Measurements from ENCODE around the gene PTBP3.

DNA sequence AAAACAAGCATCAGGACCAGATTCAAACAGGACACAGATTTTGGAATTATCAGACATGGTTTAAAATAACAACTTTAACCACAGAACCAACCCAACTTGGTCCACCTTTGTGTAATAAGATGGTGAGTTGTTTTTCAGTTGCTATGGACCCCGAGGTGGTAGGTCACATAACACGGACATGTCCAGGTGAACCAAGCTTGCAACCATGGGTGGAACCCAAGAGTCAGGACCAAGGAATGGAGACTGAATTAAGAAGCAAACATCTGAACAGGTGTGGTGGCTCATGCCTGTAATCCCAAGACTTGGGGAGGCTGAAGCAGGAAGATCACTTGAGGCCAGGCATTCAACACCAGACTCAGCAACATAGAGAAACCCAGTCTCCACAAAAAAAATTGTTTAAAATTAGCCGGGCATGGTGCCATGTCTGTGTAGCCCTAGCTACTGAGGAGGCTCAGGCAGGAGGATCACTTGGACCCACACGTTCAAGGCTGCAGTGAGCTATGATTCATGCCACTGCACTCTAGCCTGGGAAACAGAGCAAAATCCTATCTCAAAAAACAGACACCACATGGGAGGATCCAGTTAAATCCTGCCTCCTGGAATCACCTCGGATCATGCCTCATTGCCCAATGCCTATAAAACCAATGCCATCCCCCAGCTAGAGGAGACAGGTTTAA lies 10.6 kb downstream of the PTBP3 start:
- TF ChIP-seq SUZ12 (IDR thresholded peaks at IDR 0.05) = no peak
- no peak for TF ChIP-seq TARDBP (IDR thresholded peaks at IDR 0.05)

Measured in HEK293T (cell line).